HL-60 (cell line): ENCODE results near the gene DOCK8.

ENCODE experiments used
- REST ChIP-seq: IDR thresholded peaks from 2 replicates; pipeline ENCODE4 v1.6.1; 2012; ENCODE audit warnings: low read depth; ENCODE audit not compliant: insufficient replicate concordance
- TF ChIP-seq, protein P1 (sequence below): IDR thresholded peaks from one replicate; pipeline ENCODE4 v1.5.1; 2011; ENCODE audit warnings: low read length, control low read depth, inconsistent platforms; ENCODE audit not compliant: insufficient read depth

- TF ChIP-seq, protein P1, sequence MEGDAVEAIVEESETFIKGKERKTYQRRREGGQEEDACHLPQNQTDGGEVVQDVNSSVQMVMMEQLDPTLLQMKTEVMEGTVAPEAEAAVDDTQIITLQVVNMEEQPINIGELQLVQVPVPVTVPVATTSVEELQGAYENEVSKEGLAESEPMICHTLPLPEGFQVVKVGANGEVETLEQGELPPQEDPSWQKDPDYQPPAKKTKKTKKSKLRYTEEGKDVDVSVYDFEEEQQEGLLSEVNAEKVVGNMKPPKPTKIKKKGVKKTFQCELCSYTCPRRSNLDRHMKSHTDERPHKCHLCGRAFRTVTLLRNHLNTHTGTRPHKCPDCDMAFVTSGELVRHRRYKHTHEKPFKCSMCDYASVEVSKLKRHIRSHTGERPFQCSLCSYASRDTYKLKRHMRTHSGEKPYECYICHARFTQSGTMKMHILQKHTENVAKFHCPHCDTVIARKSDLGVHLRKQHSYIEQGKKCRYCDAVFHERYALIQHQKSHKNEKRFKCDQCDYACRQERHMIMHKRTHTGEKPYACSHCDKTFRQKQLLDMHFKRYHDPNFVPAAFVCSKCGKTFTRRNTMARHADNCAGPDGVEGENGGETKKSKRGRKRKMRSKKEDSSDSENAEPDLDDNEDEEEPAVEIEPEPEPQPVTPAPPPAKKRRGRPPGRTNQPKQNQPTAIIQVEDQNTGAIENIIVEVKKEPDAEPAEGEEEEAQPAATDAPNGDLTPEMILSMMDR = no peak
- no peak for TF ChIP-seq REST
Measured at GRCh38 chr9:297104-297972, 82.7 kb downstream of the DOCK8 start.
